ENCODE results near the gene SMCHD1. TPM values are rescaled to one million over a fixed set of nuclear protein-coding genes. Genes with fewer than 3 reads are reported as not detected.

Gene SMCHD1
- total RNA-seq, 1 donor from 2014 or later, result 28.3 TPM

- no peaks in the 10 kb centered on the region for H3K9me3 Mint-ChIP-seq (ENCODE audit: unreplicated experiment)
- H3K27ac Mint-ChIP-seq (ENCODE audit: unreplicated experiment), result no peak overlapping the region
- H3K4me1 Mint-ChIP-seq (ENCODE audit: unreplicated experiment), result no peaks in the 10 kb centered on the region
- H3K27me3 Mint-ChIP-seq (ENCODE audit: unreplicated experiment), result no peaks in the 10 kb centered on the region
- H3K4me3 Mint-ChIP-seq (ENCODE audit: unreplicated experiment), result no peak overlapping the region
- TF ChIP-seq, protein P1, sequence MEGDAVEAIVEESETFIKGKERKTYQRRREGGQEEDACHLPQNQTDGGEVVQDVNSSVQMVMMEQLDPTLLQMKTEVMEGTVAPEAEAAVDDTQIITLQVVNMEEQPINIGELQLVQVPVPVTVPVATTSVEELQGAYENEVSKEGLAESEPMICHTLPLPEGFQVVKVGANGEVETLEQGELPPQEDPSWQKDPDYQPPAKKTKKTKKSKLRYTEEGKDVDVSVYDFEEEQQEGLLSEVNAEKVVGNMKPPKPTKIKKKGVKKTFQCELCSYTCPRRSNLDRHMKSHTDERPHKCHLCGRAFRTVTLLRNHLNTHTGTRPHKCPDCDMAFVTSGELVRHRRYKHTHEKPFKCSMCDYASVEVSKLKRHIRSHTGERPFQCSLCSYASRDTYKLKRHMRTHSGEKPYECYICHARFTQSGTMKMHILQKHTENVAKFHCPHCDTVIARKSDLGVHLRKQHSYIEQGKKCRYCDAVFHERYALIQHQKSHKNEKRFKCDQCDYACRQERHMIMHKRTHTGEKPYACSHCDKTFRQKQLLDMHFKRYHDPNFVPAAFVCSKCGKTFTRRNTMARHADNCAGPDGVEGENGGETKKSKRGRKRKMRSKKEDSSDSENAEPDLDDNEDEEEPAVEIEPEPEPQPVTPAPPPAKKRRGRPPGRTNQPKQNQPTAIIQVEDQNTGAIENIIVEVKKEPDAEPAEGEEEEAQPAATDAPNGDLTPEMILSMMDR (IDR thresholded peaks at IDR 0.05; ENCODE audit: unreplicated experiment), result no peak
- H3K36me3 Mint-ChIP-seq (ENCODE audit: low read depth, unreplicated experiment), result peaks cover 9% of the 10 kb centered on the region
- DNase-seq (ENCODE audit: low spot score), result no peak
Measured at GRCh38 chr18:2699001-2699400, 43.5 kb downstream of the SMCHD1 start.

DNA sequence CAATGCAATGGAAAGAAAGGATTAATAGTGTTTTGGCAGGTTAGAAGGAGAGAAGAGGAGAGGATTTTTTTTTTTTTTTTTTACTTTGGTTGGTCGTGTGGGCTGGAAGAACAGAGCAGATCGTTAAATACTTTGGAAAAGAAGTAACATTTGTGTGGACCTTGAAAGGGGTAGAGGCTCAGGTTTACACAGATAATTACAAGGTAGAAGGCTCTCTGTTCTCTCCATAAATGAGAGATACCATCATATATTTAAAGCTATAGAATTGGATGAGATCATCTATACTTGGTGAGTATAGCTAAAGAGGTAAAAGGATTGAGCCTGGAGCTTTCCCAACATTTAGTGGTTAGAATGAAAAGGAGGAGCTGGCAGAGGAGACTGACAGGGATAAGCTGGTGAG is 49.0 kb downstream of the SMCHD1 start:
- Mint-ChIP-seq H3K4me3 (ENCODE audit: unreplicated experiment) (no peak overlapping the region), H3K9me3 (ENCODE audit: unreplicated experiment) (no peaks in the 10 kb centered on the region), H3K27ac (ENCODE audit: unreplicated experiment) (no peak overlapping the region), H3K4me1 (ENCODE audit: unreplicated experiment) (no peaks in the 10 kb centered on the region), H3K27me3 (ENCODE audit: unreplicated experiment) (no peaks in the 10 kb centered on the region), H3K36me3 (ENCODE audit: low read depth, unreplicated experiment) (peaks cover 9% of the 10 kb centered on the region)
- TF ChIP-seq, protein P1 (IDR thresholded peaks at IDR 0.05; ENCODE audit: unreplicated experiment), result no peak
- no peak for DNase-seq (ENCODE audit: low spot score)

GRCh38 chr18:2706903-2707302 is 51.4 kb downstream of the SMCHD1 start:
- H3K36me3 Mint-ChIP-seq (ENCODE audit: low read depth, unreplicated experiment), result peaks cover 3% of the 10 kb centered on the region
- H3K27me3 Mint-ChIP-seq (ENCODE audit: unreplicated experiment), result no peaks in the 10 kb centered on the region
- no peaks in the 10 kb centered on the region for H3K4me1 Mint-ChIP-seq (ENCODE audit: unreplicated experiment)
- H3K9me3 Mint-ChIP-seq (ENCODE audit: unreplicated experiment), result no peaks in the 10 kb centered on the region
- DNase-seq (ENCODE audit: low spot score), result no peak
- H3K4me3 Mint-ChIP-seq (ENCODE audit: unreplicated experiment), result no peak overlapping the region
- no peak overlapping the region for H3K27ac Mint-ChIP-seq (ENCODE audit: unreplicated experiment)
- TF ChIP-seq, protein P1 (IDR thresholded peaks at IDR 0.05; ENCODE audit: unreplicated experiment), result no peak

- Mint-ChIP-seq H3K4me1 (ENCODE audit: unreplicated experiment) (no peaks in the 10 kb centered on the region), H3K9me3 (ENCODE audit: unreplicated experiment) (no peaks in the 10 kb centered on the region), H3K4me3 (ENCODE audit: unreplicated experiment) (no peak overlapping the region), H3K36me3 (ENCODE audit: low read depth, unreplicated experiment) (peaks cover 6% of the 10 kb centered on the region), H3K27ac (ENCODE audit: unreplicated experiment) (no peak overlapping the region), H3K27me3 (ENCODE audit: unreplicated experiment) (no peaks in the 10 kb centered on the region)
- DNase-seq (ENCODE audit: low spot score), result no peak
- TF ChIP-seq, protein P1 (IDR thresholded peaks at IDR 0.05; ENCODE audit: unreplicated experiment), result no peak
Measured at GRCh38 chr18:2707551-2708168, 52.1 kb downstream of the SMCHD1 start.

DNA sequence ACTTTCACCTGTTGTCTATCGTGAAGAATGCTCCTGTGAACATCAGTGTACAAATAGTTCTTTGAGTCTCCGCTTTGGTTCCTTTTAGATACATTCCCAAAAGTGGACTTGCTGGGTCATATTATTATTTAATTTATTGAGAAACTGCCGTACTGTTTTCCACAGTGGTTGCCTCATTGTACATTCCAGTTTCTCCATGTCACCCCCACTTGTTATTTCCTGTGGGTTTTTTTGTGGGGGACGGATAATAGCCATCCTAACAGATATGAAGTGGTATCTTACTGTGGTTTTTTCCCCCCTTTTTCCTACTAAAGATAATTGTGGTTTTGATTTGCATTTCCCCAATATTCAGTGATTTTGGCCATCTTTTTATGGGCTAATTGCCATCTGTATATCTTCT is 53.8 kb downstream of the SMCHD1 start:
- no peak overlapping the region for H3K4me3 Mint-ChIP-seq (ENCODE audit: unreplicated experiment)
- H3K4me1 Mint-ChIP-seq (ENCODE audit: unreplicated experiment), result no peaks in the 10 kb centered on the region
- no peak for DNase-seq (ENCODE audit: low spot score)
- TF ChIP-seq, protein P1 (IDR thresholded peaks at IDR 0.05; ENCODE audit: unreplicated experiment), result no peak
- H3K27ac Mint-ChIP-seq (ENCODE audit: unreplicated experiment), result no peak overlapping the region
- H3K9me3 Mint-ChIP-seq (ENCODE audit: unreplicated experiment), result no peaks in the 10 kb centered on the region
- H3K27me3 Mint-ChIP-seq (ENCODE audit: unreplicated experiment), result no peaks in the 10 kb centered on the region
- peaks cover 6% of the 10 kb centered on the region for H3K36me3 Mint-ChIP-seq (ENCODE audit: low read depth, unreplicated experiment)

Measured in endothelial cell (in vitro differentiated cells).